ENCODE results near the gene MT4. TPM values are rescaled to one million over a fixed set of nuclear protein-coding genes. Genes with fewer than 3 reads are reported as not detected.

MT4 gene
- not detected for polyA plus RNA-seq (ENCODE audit: insufficient read length in 4 of 4)

GRCh38 chr16:56564793-56565477 is at the start of gene MT4:
Gene MT4, plus strand, starts transcription at chr16:56565073. Its CDS starts 56 bp downstream, at chr16:56565129.
- no peak for DNase-seq (ENCODE audit: low read depth in 4 of 4, low spot score in 2 of 4)

DNA sequence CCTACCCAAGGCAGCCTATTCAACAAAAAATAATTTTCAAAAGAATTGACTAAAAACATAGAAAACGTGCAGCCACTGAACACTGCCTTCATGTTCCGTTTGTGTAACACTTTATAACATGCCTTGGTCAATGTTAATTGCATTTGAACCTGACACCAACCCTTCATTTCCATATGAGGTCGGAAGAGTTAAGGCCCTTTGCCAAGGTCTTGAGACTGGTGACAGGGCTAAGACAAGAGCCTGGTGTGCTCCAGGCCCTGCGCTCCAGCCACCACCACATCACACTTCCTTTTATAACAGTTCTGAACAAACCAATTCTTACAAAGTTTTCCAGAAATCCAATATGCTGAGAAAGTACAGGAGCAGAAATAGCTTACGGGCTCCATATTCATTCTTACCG is 49.2 kb upstream of the MT4 start:
- no peak for DNase-seq (ENCODE audit: low read depth in 4 of 4, low spot score in 2 of 4)

DNA sequence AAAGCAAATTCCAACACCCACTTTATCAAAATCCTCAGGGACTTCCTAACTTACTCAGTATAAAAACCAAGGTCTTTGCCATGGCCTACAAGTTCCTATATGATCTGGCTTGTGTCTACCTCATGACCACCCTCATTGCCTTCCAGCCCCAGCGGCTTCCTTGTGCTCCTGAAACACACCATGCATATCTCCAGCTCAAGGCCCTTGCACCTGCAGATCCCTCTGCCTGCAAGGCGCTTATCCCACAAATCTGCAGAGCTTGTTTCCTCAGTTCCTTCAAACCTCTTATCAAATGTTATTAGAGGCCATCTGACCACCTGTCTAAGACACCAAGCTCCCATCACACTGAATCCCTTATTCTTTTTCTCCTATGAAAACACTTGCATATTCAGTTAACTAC is 47.7 kb upstream of the MT4 start:
- DNase-seq (ENCODE audit: low read depth in 4 of 4, low spot score in 2 of 4) = no peak

- no peak for DNase-seq (ENCODE audit: low read depth in 4 of 4, low spot score in 2 of 4)
Observed at GRCh38 chr16:56518425-56518824, 46.4 kb upstream of the MT4 start.

DNA sequence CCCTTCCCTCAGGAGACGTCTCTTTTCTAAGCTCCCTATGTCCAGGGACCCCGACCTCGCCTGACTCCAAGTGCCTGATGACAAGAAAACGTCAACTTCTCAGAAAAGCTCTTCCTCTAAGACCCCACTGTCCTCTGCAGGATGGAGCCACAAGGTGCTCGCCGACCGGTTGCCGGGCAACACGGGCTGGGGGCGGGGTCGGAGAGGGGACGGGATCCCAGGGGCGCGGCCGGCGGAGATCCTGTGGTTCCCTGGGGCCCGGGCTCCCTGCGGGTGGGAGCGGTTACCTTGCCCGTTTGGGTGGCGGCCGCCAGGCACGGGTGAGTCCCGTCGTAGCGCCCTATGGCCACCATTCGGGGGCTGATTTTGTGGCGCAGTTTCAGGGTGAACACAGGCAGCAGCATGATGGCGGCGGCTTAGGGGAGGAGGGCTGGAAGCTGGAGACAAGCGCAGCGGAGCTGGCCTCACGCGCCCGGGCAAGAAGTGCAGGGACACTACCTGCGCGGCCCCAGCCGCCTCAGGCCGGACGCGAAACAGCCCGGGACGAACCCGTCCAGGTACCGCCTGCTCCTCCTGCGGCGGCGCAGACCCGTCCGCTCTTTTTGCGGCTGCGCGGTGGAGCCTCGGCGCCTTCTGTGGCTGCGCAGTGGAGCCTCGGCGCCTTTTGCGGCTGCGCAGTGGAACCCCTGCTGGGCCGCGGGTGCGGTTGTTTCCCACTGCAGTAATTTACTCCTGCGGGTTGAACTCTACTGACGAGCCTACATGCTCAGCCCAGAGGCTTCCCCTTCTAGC is 45.2 kb upstream of the MT4 start, which contains the start of gene BBS2:
Gene BBS2 (minus strand): TSS at position 566 of the 792 bp plus-strand sequence. CDS start 162 bp downstream, at position 404.
- DNase-seq (ENCODE audit: low read depth in 4 of 4, low spot score in 2 of 4) = peak; percentile 59 to 84 (median 69)

DNA sequence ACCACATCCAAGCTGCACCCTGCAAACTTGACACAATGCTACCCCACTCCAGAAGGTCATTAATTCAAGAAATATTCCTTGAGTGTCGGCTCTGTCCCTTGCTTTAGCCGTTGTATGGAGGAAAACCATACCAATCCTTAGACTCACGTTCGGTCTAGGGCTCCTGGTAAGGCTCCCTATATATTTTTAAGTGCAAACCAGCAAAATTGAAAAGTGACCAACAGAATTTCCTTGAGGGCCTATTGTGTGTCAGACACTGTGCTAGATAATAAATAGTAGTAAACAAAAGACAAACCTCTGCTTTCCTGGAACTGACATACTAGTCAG is 44.7 kb upstream of the MT4 start:
- no peak for DNase-seq (ENCODE audit: low read depth in 4 of 4, low spot score in 2 of 4)

DNA sequence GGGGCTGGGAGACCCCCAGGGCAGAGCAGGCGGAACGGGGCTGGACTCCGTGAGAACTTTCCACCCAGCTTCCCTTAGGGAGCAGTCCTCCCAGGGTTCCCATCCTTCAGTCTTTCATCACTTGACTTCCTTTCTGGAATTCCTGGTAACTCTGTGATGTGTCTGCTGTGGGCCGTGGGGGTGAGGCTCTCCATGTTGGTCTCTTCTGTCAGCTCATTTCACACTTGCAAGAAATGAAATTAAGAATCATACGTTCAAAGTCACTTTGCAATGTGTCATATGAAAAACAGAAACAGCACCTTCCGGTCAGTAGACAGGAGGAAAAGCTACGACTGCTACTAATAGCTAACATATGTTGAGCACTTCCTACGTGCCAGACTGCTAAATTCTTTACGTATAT is 39.6 kb upstream of the MT4 start:
- DNase-seq (ENCODE audit: low read depth in 4 of 4, low spot score in 2 of 4) = no peak

DNA sequence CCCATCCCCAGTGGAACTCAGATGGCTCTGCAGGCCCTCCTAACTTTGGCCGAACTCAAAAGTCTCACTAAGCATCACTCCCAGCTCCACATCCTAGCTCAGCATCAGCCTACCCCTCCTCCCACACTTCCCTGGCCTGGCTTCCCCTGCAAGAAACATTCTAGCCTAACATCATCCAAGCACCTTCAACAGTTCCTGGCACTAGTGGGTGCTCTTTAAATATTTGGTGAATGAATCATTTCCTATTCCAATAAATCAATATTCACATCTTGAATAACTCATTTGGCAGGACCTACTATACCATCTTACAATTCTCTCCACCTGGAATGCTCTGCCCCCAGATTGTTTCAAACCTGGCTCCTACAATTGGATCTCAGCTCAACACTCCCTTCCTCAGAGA is 34.0 kb upstream of the MT4 start:
- DNase-seq (ENCODE audit: low read depth in 4 of 4, low spot score in 2 of 4) = no peak

DNA sequence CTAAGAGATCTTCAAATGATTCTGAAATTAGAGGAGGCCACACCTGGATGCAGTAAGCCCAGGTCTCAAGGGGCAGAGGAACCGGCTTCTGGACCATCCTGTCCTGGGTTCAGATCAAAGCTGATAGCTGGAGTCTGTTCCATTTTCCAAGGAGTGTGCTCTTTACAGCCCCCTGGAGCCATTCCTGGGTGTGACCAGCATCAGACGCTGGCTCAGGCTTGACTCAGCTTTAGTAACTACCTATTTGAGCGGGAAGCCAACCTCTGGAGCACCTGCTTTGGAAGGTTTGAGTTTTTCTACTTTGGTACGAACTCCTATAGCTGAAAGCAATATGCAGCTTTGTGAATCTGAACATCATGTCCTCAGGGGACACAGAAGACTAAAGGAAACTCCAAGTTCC is 32.2 kb upstream of the MT4 start:
- no peak for DNase-seq (ENCODE audit: low read depth in 4 of 4, low spot score in 2 of 4)

- no peak for DNase-seq (ENCODE audit: low read depth in 4 of 4, low spot score in 2 of 4)
Observed at GRCh38 chr16:56534847-56535383, 30.0 kb upstream of the MT4 start.

DNA sequence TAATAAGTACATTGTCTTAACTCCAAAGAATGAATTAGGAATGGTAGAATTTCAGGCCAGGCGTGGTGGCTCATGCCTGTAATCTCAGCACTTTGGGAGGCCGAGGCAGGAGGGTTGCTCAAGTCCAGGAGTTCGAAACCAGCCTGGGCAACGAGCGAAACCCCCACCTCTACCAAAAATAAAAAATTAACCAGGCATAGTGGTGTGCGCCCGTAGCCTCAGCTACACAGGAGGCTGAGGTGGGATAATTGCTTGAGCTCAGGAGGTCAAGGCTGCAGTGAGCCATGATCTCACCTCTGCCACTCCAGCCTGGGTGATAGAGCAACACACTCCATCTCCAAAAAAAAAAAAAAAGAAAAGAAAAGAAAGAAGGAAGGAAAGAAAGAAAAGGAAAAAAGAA is 26.5 kb upstream of the MT4 start:
- DNase-seq (ENCODE audit: low read depth in 4 of 4, low spot score in 2 of 4) = no peak

- DNase-seq (ENCODE audit: low read depth in 4 of 4, low spot score in 2 of 4) = no peak
Observed at GRCh38 chr16:56539656-56540055, 25.2 kb upstream of the MT4 start.

GRCh38 chr16:56542039-56542438 is 22.8 kb upstream of the MT4 start:
- no peak for DNase-seq (ENCODE audit: low read depth in 4 of 4, low spot score in 2 of 4)

DNA sequence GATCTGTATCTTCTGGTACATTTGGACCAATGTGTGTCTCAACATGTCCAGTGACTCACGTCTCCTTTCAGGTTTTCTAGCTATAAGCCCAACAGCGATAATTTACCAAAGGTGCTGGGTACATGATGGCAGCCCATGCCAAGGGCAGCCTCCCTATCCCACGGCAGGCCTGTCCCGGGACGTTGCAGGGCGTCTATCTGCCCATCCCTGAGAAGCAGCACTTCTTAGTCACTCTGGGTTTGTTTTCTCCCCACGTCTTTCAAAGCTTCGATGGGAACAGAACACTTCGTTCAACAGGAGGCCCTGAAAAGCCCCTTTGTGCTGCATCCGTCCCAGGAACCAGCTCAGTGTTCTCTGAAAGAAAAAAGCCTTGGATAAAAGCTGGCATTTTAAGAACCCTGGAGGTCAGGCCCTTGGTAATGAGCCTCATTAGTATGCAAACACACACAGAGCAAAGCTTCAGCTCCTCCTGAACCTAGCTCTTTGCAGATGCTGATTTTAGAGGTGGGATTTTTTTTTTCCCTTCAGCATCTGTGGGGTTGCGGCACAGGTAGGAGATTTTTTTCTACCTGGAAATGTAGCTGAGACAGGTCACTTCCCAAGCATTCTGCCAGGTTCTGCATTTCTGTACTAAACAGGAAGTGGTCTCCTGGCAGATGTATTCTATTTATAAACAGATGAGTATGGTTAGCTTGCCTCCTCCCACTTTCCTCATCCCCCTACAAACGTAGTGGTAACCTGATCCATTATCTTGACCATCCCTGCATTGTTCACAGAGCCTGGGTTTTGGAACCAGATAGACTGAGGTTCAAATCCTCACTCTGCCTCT is 17.5 kb upstream of the MT4 start:
- DNase-seq (ENCODE audit: low read depth in 4 of 4, low spot score in 2 of 4) = no peak

DNA sequence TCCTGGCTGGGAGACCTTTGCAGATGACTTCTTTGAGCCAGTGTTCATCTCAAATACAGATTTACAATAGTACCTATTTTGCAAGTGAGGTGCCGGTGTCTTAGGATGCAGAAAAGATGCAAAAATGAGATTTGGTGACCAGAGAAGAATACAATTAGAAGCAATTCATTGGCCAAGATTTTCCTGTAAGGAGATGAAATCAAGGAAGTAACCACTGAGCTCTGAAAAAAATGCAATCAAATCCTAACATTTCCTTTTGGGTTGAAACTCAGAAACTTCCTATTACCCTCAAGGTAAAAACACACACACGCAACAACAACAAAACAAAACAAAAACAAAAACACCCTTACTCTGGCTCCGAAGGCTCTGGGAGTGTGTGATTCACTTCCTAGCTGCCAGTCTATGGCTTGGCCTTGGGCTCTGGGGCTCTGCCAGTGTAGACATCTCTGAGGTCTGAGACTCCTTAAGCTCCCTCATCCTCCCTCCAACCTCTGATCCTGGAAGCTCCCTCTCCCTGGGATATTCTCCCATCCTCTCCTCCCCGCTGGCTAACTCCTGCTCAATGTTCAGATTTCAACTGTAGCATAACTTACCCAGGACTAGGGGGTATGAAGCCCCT is 16.8 kb upstream of the MT4 start:
- DNase-seq (ENCODE audit: low read depth in 4 of 4, low spot score in 2 of 4) = no peak

DNA sequence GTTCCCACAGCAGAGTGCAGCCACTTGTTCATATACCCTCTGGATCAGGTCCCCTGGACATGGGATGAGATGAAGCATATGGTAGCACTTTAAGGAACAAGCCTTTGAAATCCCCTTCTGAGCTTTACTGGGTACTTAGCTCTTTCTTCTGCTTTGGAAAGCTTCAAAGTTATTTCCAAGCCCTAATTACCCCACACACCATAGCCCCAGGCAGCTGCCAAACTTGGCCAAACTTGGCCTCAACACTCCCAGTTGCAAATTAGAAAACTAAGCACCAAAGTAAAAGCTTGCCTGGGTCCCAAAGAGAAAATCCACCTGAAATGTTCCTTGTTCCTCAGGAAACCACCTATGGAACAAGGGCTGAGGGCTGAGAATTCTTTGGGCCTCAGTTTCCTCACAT is 15.7 kb upstream of the MT4 start:
- no peak for DNase-seq (ENCODE audit: low read depth in 4 of 4, low spot score in 2 of 4)

GRCh38 chr16:56549744-56550385 is 15.0 kb upstream of the MT4 start:
- no peak for DNase-seq (ENCODE audit: low read depth in 4 of 4, low spot score in 2 of 4)

GRCh38 chr16:56551796-56552738 is 12.8 kb upstream of the MT4 start:
- DNase-seq (ENCODE audit: low read depth in 4 of 4, low spot score in 2 of 4) = peak in 1 of 4 donors; percentile 20

- no peak for DNase-seq (ENCODE audit: low read depth in 4 of 4, low spot score in 2 of 4)
Observed at GRCh38 chr16:56554441-56554840, 10.4 kb upstream of the MT4 start.
